ENCODE results near the gene IKZF1. TPM values are rescaled to one million over a fixed set of nuclear protein-coding genes. Genes with fewer than 3 reads are reported as not detected.

The IKZF1 gene
- total RNA-seq, 1 donor from 2014 or later: 360 TPM

DNA sequence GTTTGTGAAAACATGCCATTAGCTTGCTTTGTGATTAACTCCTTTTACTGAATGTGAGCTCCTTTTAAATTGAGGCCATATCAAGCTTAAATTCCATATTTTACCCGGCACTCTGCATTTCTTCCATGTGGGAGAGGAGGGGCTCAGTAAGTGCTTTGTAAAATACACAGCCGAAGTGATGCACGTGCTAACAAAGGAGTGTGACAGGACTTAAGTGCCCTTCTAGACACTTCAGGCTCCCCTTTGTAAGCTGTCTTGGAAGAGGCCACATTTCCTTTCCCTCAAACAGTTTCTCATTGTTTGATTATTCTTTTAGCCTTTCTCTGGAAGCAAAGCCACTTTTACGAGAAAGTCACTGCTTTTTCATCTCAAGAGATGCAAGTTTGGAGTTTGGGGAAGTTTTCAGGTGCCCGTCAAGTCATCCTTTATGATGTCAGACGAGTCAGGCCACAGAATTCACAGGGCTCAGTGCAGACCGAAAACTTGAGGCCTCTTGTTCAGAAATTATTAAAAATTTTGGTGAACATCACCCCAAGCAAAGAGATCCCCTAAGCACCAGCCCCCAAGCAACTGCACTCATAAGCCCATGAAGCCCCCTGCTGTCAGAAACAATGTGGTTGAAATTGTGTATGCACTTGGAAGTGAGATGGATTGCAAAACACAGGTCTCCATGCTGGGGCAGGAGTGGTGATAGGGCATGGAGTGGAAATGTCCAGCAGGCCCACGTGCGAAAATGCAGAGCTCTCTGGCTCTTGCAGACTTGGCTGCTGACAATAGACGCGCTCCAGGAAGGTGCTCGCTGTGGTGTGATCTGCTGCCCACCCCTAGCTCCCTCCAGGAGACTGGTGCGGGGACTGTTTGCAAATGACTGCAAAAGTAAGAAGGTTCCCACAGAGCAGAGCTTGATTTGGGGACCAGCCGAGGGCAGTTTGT lies 11.5 kb downstream of the IKZF1 start:
- peak overlapping the region; percentile 98 for H3K27ac Mint-ChIP-seq
- no peak for DNase-seq (ENCODE audit: low spot score)
- peak overlapping the region; percentile 99 for H3K4me3 Mint-ChIP-seq (ENCODE audit: low read depth)
- H3K27me3 Mint-ChIP-seq (ENCODE audit: low read depth): no peaks in the 10 kb centered on the region
- peaks cover 97% of the 10 kb centered on the region for H3K36me3 Mint-ChIP-seq (ENCODE audit: low read depth)
- intact Hi-C loops (cut with micrococcal nuclease): loop anchor here (2.0 kb wide), 1 partner anchor 31 kb away; no protein-coding TSS in a partner anchor
- no peaks in the 10 kb centered on the region for H3K9me3 Mint-ChIP-seq
- H3K4me1 Mint-ChIP-seq (ENCODE audit: low read depth): peaks cover 82% of the 10 kb centered on the region

- peak overlapping the region; percentile 78 for H3K4me3 Mint-ChIP-seq (ENCODE audit: low read depth)
- H3K36me3 Mint-ChIP-seq (ENCODE audit: low read depth): peaks cover 97% of the 10 kb centered on the region
- no peaks in the 10 kb centered on the region for H3K27me3 Mint-ChIP-seq (ENCODE audit: low read depth)
- peak; percentile 52 for DNase-seq (ENCODE audit: low spot score)
- peak overlapping the region; percentile 92 for H3K27ac Mint-ChIP-seq
- intact Hi-C loops (cut with micrococcal nuclease): loop anchor here (1.0 to 2.0 kb wide), 6 partner anchors 8 to 76 kb away; no protein-coding TSS in a partner anchor
- H3K9me3 Mint-ChIP-seq: no peaks in the 10 kb centered on the region
- H3K4me1 Mint-ChIP-seq (ENCODE audit: low read depth): peaks cover 90% of the 10 kb centered on the region
Observed at GRCh38 chr7:50317221-50317678, 12.7 kb downstream of the IKZF1 start.

DNA sequence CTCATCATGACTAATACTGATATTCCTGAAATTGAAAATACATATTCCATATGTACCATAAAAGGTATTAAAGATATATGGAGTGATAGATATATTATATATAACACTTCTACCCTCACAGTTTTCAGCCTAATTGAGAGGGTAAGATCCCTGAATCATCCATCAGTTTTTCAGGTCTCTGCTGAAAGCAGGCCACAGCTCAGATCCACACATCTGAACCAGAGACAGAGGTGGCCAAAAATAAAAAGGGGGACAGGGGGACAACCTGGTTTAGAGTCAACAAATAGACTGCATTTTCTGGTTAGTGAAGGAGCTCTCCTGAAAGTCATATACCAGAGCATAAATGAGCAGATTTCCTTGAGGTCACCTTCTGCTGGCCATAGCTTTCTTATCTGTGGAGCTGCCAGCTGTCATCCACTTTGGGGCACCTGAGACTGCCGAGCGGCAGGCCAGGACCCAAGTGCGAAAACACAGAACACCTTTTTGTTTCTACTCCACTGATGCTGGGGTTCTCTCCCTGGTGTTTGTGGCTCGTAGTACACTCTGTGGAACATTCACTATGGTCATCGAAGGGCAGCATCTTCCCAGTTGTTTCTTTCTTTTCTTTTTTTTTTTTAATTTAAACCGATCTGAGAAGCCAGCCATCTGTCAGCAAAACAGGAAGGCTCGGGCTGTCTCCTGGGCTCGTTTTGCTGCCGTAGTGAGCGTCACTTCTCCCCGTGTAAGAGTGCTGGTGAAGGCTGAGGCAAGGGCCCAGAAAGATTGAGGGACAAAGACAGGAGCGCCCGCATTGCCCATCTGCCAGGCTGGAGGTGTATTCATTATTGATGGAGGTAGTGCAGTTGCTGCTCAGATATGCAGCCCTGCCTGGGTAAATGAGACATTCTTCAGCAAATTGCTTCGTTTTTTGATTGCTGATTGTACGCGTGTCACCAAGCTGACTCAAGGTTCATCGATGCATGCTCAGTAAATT lies 13.5 kb downstream of the IKZF1 start:
- Mint-ChIP-seq H3K4me1 (ENCODE audit: low read depth) (peaks cover 90% of the 10 kb centered on the region), H3K27ac (peak overlapping the region; percentile 92), H3K36me3 (ENCODE audit: low read depth) (peaks cover 97% of the 10 kb centered on the region), H3K27me3 (ENCODE audit: low read depth) (no peaks in the 10 kb centered on the region), H3K9me3 (no peaks in the 10 kb centered on the region), H3K4me3 (ENCODE audit: low read depth) (peak overlapping the region; percentile 78)
- intact Hi-C loops (cut with micrococcal nuclease): loop anchor here (1.0 to 2.0 kb wide), 6 partner anchors 9 to 75 kb away; no protein-coding TSS in a partner anchor
- DNase-seq (ENCODE audit: low spot score): no peak

GRCh38 chr7:50321487-50322067 lies 17.1 kb downstream of the IKZF1 start:
- peak overlapping the region; percentile 71 for H3K4me3 Mint-ChIP-seq (ENCODE audit: low read depth)
- intact Hi-C loops (cut with micrococcal nuclease): loop anchor here (1.0 to 2.0 kb wide), 2 partner anchors 9 to 15 kb away; no protein-coding TSS in a partner anchor
- H3K4me1 Mint-ChIP-seq (ENCODE audit: low read depth): peaks cover 91% of the 10 kb centered on the region
- no peak for DNase-seq (ENCODE audit: low spot score)
- peak overlapping the region; percentile 64 for H3K27ac Mint-ChIP-seq
- H3K27me3 Mint-ChIP-seq (ENCODE audit: low read depth): no peaks in the 10 kb centered on the region
- H3K9me3 Mint-ChIP-seq: no peaks in the 10 kb centered on the region
- peaks cover 96% of the 10 kb centered on the region for H3K36me3 Mint-ChIP-seq (ENCODE audit: low read depth)

DNA sequence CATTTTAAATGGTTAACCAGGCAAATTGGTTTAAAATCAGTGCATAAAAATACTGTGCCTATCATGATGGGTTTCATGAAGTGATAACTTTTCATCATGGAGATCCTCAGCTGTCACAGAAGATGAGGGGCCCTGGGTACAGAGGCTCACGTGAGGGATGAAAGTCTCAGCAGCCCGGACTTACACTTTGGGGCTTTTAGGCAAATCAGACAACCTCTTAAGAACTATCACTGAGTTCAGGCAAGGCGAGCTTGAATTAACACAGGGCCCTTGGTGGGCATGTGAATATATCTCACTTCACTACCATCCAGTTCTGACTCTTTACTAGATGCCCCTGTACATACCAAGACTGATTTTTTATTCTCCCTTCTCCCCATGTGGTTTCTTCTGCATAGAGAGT lies 19.6 kb downstream of the IKZF1 start:
- Mint-ChIP-seq H3K27ac (peak overlapping the region; percentile 53), H3K4me1 (ENCODE audit: low read depth) (peaks cover 88% of the 10 kb centered on the region), H3K36me3 (ENCODE audit: low read depth) (peaks cover 95% of the 10 kb centered on the region), H3K4me3 (ENCODE audit: low read depth) (peak overlapping the region; percentile 7), H3K9me3 (no peaks in the 10 kb centered on the region), H3K27me3 (ENCODE audit: low read depth) (no peaks in the 10 kb centered on the region)
- no peak for DNase-seq (ENCODE audit: low spot score)
- intact Hi-C loops (cut with micrococcal nuclease): no loop called here

- intact Hi-C loops (cut with micrococcal nuclease): no loop called here
- DNase-seq (ENCODE audit: low spot score): no peak
- Mint-ChIP-seq H3K27me3 (ENCODE audit: low read depth) (no peaks in the 10 kb centered on the region), H3K27ac (peak overlapping the region; percentile 72), H3K4me3 (ENCODE audit: low read depth) (no peak overlapping the region), H3K36me3 (ENCODE audit: low read depth) (peaks cover 92% of the 10 kb centered on the region), H3K9me3 (no peaks in the 10 kb centered on the region), H3K4me1 (ENCODE audit: low read depth) (peaks cover 89% of the 10 kb centered on the region)
Observed at GRCh38 chr7:50327443-50327842, 22.9 kb downstream of the IKZF1 start.

GRCh38 chr7:50329775-50330174 lies 25.3 kb downstream of the IKZF1 start:
- peaks cover 70% of the 10 kb centered on the region for H3K4me1 Mint-ChIP-seq (ENCODE audit: low read depth)
- H3K27ac Mint-ChIP-seq: peak overlapping the region; percentile 83
- intact Hi-C loops (cut with micrococcal nuclease): loop anchor here (1.0 to 10.0 kb wide), 2 partner anchors 7 to 335 kb away; no protein-coding TSS in a partner anchor
- no peak overlapping the region for H3K4me3 Mint-ChIP-seq (ENCODE audit: low read depth)
- DNase-seq (ENCODE audit: low spot score): no peak
- H3K27me3 Mint-ChIP-seq (ENCODE audit: low read depth): no peaks in the 10 kb centered on the region
- H3K36me3 Mint-ChIP-seq (ENCODE audit: low read depth): peaks cover 73% of the 10 kb centered on the region
- H3K9me3 Mint-ChIP-seq: no peaks in the 10 kb centered on the region

DNA sequence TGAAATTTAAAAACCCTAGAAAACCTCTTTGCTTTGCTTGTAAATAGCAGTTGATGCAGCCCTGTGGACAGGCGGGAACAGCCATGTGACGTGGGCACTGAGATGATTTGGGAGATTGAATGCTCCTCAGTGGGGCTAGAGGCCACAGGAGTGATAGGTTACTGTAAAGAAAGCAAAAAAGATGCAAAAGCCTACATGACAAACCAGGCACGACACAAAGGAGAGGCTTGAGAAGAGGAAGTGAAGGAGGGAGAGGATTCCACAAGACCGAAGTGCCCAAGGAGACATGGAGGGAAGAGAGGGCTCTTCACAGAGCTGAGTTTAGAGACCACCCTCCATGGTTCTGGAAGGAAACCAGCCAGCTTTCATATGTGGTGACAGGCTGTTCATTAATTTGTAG lies 25.7 kb downstream of the IKZF1 start:
- peak overlapping the region; percentile 83 for H3K27ac Mint-ChIP-seq
- H3K4me1 Mint-ChIP-seq (ENCODE audit: low read depth): peaks cover 65% of the 10 kb centered on the region
- no peak for DNase-seq (ENCODE audit: low spot score)
- intact Hi-C loops (cut with micrococcal nuclease): loop anchor here (1.0 to 10.0 kb wide), 2 partner anchors 8 to 335 kb away; no protein-coding TSS in a partner anchor
- no peaks in the 10 kb centered on the region for H3K27me3 Mint-ChIP-seq (ENCODE audit: low read depth)
- H3K36me3 Mint-ChIP-seq (ENCODE audit: low read depth): peaks cover 68% of the 10 kb centered on the region
- no peak overlapping the region for H3K4me3 Mint-ChIP-seq (ENCODE audit: low read depth)
- no peaks in the 10 kb centered on the region for H3K9me3 Mint-ChIP-seq

- H3K27ac Mint-ChIP-seq: peak overlapping the region; percentile 83
- DNase-seq (ENCODE audit: low spot score): no peak
- H3K36me3 Mint-ChIP-seq (ENCODE audit: low read depth): peaks cover 64% of the 10 kb centered on the region
- H3K27me3 Mint-ChIP-seq (ENCODE audit: low read depth): no peaks in the 10 kb centered on the region
- intact Hi-C loops (cut with micrococcal nuclease): loop anchor here (1.0 to 10.0 kb wide), 2 partner anchors 8 to 334 kb away; no protein-coding TSS in a partner anchor
- no peaks in the 10 kb centered on the region for H3K9me3 Mint-ChIP-seq
- H3K4me3 Mint-ChIP-seq (ENCODE audit: low read depth): no peak overlapping the region
- H3K4me1 Mint-ChIP-seq (ENCODE audit: low read depth): peaks cover 64% of the 10 kb centered on the region
Observed at GRCh38 chr7:50330696-50331095, 26.2 kb downstream of the IKZF1 start.

DNA sequence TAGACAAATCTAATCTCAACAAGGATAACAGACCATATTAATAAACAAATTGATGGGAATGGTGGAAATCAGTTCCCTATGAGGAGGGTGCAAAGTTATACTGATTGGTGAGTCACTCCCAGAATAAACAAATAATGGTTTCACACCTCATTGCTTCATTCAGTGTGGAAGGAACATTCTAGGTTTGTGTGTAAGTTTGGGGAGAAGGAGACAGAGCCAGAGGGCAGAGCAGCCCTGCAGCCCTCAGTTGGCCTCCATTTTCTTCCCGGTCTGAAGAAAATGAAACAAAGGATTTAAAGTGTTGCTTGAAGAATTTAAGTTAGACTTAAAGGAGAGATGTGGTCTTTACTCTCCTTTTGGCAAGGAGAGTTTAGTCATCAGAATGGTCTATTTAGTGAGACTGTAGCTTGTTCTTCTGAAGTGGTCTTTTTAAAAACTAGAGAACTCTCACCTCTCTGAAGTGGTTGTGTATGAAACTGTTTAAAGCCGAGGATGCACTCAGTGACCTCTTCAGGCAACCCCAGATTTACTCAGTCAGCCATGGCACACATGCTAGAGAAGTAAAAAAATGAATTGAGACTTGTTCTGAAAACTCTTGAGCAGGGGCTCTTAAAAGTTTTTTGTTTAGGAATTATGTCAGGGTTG lies 27.2 kb downstream of the IKZF1 start:
- Mint-ChIP-seq H3K4me1 (ENCODE audit: low read depth) (peaks cover 59% of the 10 kb centered on the region), H3K36me3 (ENCODE audit: low read depth) (peaks cover 61% of the 10 kb centered on the region), H3K27ac (peak overlapping the region; percentile 83), H3K27me3 (ENCODE audit: low read depth) (no peaks in the 10 kb centered on the region), H3K9me3 (no peaks in the 10 kb centered on the region), H3K4me3 (ENCODE audit: low read depth) (no peak overlapping the region)
- intact Hi-C loops (cut with micrococcal nuclease): loop anchor here (1.0 to 10.0 kb wide), 4 partner anchors 9 to 333 kb away; no protein-coding TSS in a partner anchor
- DNase-seq (ENCODE audit: low spot score): no peak

DNA sequence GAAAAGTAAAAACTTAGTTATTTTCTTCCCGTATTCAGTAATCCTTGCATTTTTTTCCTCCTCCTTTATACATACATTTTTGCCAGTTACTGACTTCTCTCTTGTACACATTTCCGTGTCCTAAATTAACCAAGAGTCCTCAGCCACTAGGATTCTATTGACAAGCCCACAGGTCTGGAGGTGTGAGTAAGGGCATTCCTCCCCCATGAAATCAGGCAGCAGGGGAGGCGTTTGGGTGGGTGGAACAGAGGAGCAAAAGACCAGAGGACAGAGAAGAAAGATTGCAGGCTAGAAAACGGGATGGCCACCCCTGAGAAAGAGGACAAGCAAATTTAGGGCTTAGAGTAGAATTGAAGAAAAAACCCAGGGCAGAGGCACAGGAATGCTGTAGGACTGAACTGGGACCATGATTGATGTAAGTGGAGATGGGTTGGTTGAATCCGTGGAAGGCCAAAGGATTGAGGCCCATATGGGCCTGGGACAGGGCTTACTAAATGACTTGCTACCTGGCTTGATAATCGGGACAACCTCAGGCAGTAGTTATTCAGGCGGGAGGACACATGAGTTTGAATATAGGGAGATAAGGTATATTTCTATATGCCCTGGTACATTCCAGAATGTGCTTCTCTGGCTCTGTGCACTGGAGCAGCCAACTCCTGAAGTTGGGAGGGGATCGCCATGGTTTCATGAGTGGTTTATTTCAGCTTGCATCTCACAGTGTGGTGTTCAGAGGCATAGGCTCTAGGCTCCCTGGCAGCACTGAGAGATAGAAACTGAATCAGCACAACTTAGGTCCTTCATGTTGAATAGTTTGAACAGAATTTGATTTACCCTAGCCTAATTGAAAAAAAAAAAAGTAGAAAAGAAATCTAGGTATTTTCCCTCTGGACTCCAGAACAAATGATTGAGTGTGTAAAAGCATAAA lies 28.0 kb downstream of the IKZF1 start:
- no peaks in the 10 kb centered on the region for H3K27me3 Mint-ChIP-seq (ENCODE audit: low read depth)
- H3K4me3 Mint-ChIP-seq (ENCODE audit: low read depth): no peak overlapping the region
- H3K9me3 Mint-ChIP-seq: no peaks in the 10 kb centered on the region
- intact Hi-C loops (cut with micrococcal nuclease): loop anchor here (1.0 to 10.0 kb wide), 5 partner anchors 8 to 332 kb away; no protein-coding TSS in a partner anchor
- H3K27ac Mint-ChIP-seq: peak overlapping the region; percentile 83
- H3K4me1 Mint-ChIP-seq (ENCODE audit: low read depth): peaks cover 62% of the 10 kb centered on the region
- H3K36me3 Mint-ChIP-seq (ENCODE audit: low read depth): peaks cover 62% of the 10 kb centered on the region
- no peak for DNase-seq (ENCODE audit: low spot score)
